ENCODE measurements around the gene RNF182.

- TF ChIP-seq CTCF (IDR thresholded peaks at IDR 0.05; ENCODE audit: insufficient read depth, low read depth, low read length): no peak
- no peak for TF ChIP-seq EZH2 (IDR thresholded peaks at IDR 0.05; ENCODE audit: insufficient read depth, low read length)
These were observed 32.6 kb upstream of the RNF182 start for GRCh38 chr6:13892017-13892645.
